Measurements from ENCODE around the gene URB2. TPM values are rescaled to one million over a fixed set of nuclear protein-coding genes. Genes with fewer than 3 reads are reported as not detected.
"Not testable (repeated sequence)": the region's sequence is repeated elsewhere in the genome, so short reads cannot be mapped to it uniquely, and the experiment has no call there.

The URB2 gene
- total RNA-seq, 1 donor from 2014 or later = 11.0 TPM

- DNase-seq = no peak
Measured at GRCh38 chr1:229614701-229615100, 11.3 kb upstream of the URB2 start.

DNA sequence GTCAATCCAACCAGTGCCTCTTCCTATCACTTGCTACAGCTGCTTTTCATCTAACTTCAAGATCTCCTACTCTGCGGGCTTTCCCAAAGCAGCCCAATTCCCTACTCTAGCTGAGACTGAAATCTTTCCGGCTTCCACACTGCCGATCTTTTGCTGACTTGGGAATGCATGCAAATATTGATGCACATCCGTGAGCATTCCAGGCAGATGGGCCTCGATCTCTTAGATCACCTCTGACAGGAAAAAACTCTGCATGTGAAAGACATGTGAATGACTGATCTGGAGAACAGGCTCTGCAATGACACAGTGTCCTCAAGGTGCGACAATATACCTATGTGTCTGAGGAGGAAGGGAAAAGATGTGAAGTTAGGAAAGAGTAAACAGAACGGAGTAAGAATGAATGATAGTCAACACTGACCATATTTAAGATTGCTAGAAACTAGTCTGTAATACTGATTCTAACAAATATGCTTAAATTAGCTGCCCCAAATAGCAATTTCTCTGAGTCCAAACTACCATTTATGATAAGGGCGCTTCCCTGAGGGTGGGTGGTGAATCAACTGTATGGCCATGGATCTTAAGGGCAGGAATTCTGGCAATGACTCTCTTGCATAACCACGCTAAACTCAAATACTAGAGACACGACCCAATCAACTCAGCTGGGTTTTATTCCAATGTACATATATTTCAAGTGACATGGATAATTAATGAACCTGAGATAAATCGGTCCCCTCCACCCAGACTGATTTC is 8.5 kb upstream of the URB2 start:
- no peak for DNase-seq

DNA sequence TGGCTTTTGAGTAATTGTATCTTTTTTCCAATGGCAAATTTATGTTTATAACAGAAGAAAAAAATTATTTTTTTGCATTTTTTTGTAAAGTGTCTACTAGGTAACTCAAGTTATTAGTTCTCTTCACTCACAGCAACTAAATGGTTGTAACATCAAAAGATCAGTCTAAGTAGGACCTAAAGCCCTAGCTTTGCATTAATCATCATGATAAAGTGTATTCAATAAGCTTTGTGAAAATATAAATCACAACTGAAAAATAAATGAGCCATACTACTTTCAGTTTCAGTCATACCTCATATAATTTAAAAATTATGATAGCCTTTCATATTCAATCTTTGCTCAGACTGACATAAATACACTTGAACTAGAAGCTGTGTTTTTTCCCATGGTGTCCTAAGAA is 7.0 kb upstream of the URB2 start:
- no peak for DNase-seq

GRCh38 chr1:229619614-229620013 is 6.4 kb upstream of the URB2 start:
- DNase-seq = no peak

GRCh38 chr1:229620876-229621275 is 5.2 kb upstream of the URB2 start:
- DNase-seq = no peak

- no peak for DNase-seq
Measured at GRCh38 chr1:229621663-229622062, 4.4 kb upstream of the URB2 start.

DNA sequence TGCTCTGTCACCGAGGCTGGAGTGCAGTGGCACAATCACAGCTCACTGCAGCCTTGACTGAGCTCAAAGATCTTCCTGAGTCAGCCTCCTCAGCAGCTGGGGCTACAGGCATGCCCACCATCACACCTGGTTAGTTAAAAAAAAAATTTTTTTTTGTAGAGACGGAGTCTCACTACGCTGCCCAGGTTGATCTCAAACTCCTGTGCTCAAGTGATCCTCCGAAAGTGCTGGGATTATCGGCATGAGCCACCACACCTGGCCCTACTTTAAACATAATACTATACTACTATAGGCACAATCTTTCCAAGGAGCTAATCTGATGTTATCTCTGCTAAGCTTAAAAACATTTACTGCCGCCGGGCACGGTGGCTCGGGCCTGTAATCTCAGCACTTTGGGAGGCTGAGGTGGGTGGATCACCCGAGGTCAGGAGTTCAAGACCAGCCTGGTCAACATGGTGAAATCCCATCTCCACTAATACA is 3.4 kb upstream of the URB2 start:
- DNase-seq = not testable (repeated sequence)

- no peak for DNase-seq
Measured at GRCh38 chr1:229623225-229623624, 2.8 kb upstream of the URB2 start.

GRCh38 chr1:229623838-229624237 is 2.2 kb upstream of the URB2 start:
- no peak for DNase-seq

- DNase-seq = no peak
Measured at GRCh38 chr1:229624521-229625070, 1.5 kb upstream of the URB2 start.

GRCh38 chr1:229625071-229625914 is 754 bp upstream of the URB2 start:
- peak; percentile 71 for DNase-seq

GRCh38 chr1:229627003-229627402 is 956 bp downstream of the URB2 start:
- no peak for DNase-seq

DNA sequence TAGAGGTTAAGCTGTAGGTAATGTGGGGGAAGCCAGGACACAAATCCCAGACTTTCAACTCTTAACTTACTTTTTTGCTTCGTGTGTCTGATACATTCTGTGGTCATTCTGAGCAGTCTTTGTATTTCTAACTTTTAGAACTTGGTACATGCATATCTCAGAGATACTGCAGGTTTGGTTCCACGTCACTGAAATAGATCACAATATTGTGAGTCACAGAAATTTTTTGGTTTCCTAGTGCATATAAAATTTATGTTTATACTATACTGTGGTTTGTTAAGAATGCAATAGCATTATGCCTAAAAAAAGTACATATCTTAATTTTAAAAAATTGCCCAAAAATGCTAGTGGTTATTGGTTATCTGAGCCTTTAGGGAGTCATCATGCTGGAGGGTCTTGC is 3.2 kb downstream of the URB2 start:
- no peak for DNase-seq

GRCh38 chr1:229631148-229631547 is 5.1 kb downstream of the URB2 start:
- DNase-seq = no peak

DNA sequence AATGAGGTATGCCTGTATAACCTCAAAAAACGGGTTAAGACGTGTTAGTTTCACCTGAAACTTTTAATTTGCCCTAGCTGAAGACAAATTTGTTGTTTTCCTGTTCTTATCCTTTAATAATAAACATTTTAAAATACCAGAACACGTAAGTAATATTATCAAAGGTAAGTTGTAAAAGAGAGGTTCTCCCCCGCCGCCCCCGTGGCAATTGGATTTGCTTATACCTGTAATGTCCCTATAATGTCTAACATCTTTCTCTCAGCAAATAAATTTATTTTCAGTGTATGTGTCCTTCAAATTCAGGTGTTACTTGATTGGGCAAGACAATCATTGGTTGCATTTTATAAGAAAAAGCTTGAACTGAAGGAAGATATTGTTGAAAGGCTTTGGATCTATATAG is 5.9 kb downstream of the URB2 start:
- DNase-seq = no peak

GRCh38 chr1:229636042-229636441 is 10.0 kb downstream of the URB2 start:
- no peak for DNase-seq

- no peak for DNase-seq
Measured at GRCh38 chr1:229637746-229638145, 11.7 kb downstream of the URB2 start.

- DNase-seq = no peak
Measured at GRCh38 chr1:229640455-229640854, 14.4 kb downstream of the URB2 start.

- no peak for DNase-seq
Measured at GRCh38 chr1:229641306-229641705, 15.3 kb downstream of the URB2 start.

DNA sequence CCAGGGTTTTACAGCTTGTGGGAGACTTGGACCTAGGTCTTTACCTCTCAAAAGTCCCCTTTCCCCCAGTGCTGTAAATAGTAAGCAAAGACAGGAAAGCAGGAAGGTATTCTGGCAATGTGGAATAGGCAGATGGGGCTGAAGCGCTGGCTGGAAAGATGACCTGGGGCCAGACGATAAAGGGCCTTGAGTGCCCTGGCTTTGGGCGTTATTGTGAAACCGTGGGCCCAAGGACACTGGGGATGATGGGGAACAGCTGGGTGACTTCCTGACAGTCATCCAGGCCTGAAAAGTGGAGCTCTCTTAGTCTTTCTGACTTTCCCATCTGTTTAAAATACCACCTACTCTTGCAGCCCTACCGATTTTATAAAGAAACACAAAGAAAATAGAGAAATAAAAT is 16.3 kb downstream of the URB2 start:
- DNase-seq = no peak

GRCh38 chr1:229642970-229643369 is 16.9 kb downstream of the URB2 start:
- DNase-seq = no peak

GRCh38 chr1:229643996-229644745 is 18.1 kb downstream of the URB2 start:
- no peak for DNase-seq
